H1 (cell line): ENCODE data around the gene SORBS1. TPM values are rescaled to one million over a fixed set of nuclear protein-coding genes. Genes with fewer than 3 reads are reported as not detected.

Experiments
- CTCF ChIA-PET: fragments of 300-600 bp; sonication (Branson Sonifier 250); formaldehyde crosslinking; loops from one replicate; lab custom pipeline; 2021; ENCODE audit not compliant: partially characterized antibody; lab: Charles Lee
- POLR2A ChIA-PET: fragments of 300-600 bp; sonication (Branson Sonifier 250); formaldehyde crosslinking; loops from one replicate; lab custom pipeline; 2021; ENCODE audit warnings: inconsistent platforms; ENCODE audit not compliant: partially characterized antibody; lab: Charles Lee
- DNase-seq, 2 experiments: peaks; one replicate each; pipeline versions ENCODE4 v3.0.0 to v3.0.0-alpha.2; 2010 to 2022; ENCODE audit warnings: low spot score in 2 of 2, low read depth in 1 of 2, mixed read lengths in 1 of 2
- FAIRE-seq: peaks from 2 replicates; lab custom pipeline; 2011; peaks lifted over from hg19 to GRCh38; lab: Jason Lieb, UNC
- H2AFZ ChIP-seq: 2 replicates; pipeline ENCODE4 v1.8.1; 2012; ENCODE audit warnings: low read length, inconsistent platforms
- H2AK5ac ChIP-seq: 2 replicates; pipeline ENCODE4 v1.6.1; 2013; ENCODE audit warnings: low read depth, low read length
- H2BK120ac ChIP-seq: replicated peaks from 2 replicates; pipeline ENCODE3; 2013; ENCODE audit warnings: low read depth, low read length, inconsistent platforms
- H2BK12ac ChIP-seq: 2 replicates; pipeline ENCODE4 v1.6.1; 2013; ENCODE audit warnings: low read depth, low read length
- H2BK15ac ChIP-seq: 2 replicates; pipeline ENCODE4 v1.6.1; 2013; ENCODE audit warnings: low read length
- H2BK20ac ChIP-seq: 2 replicates; pipeline ENCODE4 v1.6.1; 2013; ENCODE audit warnings: low read length
- H2BK5ac ChIP-seq: 2 replicates; pipeline ENCODE4 v1.6.1; 2013; ENCODE audit warnings: low read depth, low read length
- H3K14ac ChIP-seq: 2 replicates; pipeline ENCODE4 v1.6.1; 2013; ENCODE audit warnings: inconsistent platforms; ENCODE audit not compliant: insufficient read length
- H3K18ac ChIP-seq: 2 replicates; pipeline ENCODE4 v1.6.1; 2013; ENCODE audit warnings: low read length; ENCODE audit errors: extremely low read depth
- H3K23ac ChIP-seq: 2 replicates; pipeline ENCODE4 v1.6.1; 2013; ENCODE audit warnings: inconsistent platforms; ENCODE audit not compliant: insufficient read length
- H3K23me2 ChIP-seq: 2 replicates; pipeline ENCODE4 v1.6.1; 2013; ENCODE audit warnings: low read depth, low read length
- H3K27ac ChIP-seq: 2 replicates; pipeline ENCODE4 v1.6.1; 2011; ENCODE audit warnings: low read depth, low read length, inconsistent platforms
- H3K27me3 ChIP-seq, 4 experiments: replicated peaks in 1 of 4; 1 replicate in 1 of 4; 2 replicates in 3 of 4; pipeline versions ENCODE4 v1.6.1 to v1.8.1; 2011 to 2013; ENCODE audit warnings: low read length in 3 of 4, mild to moderate bottlenecking in 3 of 4, inconsistent platforms in 2 of 4, mixed read lengths in 2 of 4, moderate library complexity in 1 of 4; ENCODE audit not compliant: control insufficient read depth in 3 of 4, insufficient read depth in 3 of 4; ENCODE audit errors: extremely low read depth in 1 of 4
- H3K36me3 ChIP-seq, 4 experiments: 2 replicates each; pipeline versions ENCODE4 v1.6.1 to v1.8.1; 2011 to 2013; ENCODE audit warnings: mild to moderate bottlenecking in 4 of 4, low read length in 3 of 4, moderate library complexity in 2 of 4, control low read depth in 1 of 4, inconsistent platforms in 1 of 4; ENCODE audit not compliant: insufficient read depth in 4 of 4, control insufficient read depth in 2 of 4
- H3K4ac ChIP-seq: replicated peaks from 2 replicates; pipeline ENCODE3; 2013; ENCODE audit warnings: low read length, low read depth, mixed read lengths, inconsistent platforms; ENCODE audit not compliant: insufficient read length
- H3K4me1 ChIP-seq, 4 experiments: replicated peaks in 1 of 4; 1 replicate in 1 of 4; 2 replicates in 3 of 4; pipeline versions ENCODE4 v1.6.1 to v1.8.1; 2011 to 2013; ENCODE audit warnings: low read length in 3 of 4, inconsistent platforms in 2 of 4, mixed read lengths in 1 of 4; ENCODE audit not compliant: insufficient read depth in 4 of 4, control insufficient read depth in 3 of 4
- H3K4me2 ChIP-seq, 2 experiments: 2 replicates each; pipeline versions ENCODE4 v1.6.1 to v1.8.1; 2011 to 2013; ENCODE audit warnings: low read depth in 2 of 2, low read length in 2 of 2, control low read depth in 1 of 2, inconsistent platforms in 1 of 2, mild to moderate bottlenecking in 1 of 2; ENCODE audit not compliant: insufficient read depth in 1 of 2
- H3K4me3 ChIP-seq, 4 experiments: fragments of 200-600, 300-600 bp in 1 of 4; sonication (generic), shearing (Covaris generic), sonication (Bioruptor Twin) in 1 of 4; 2 replicates each; pipeline versions ENCODE4 v1.5.1 to v1.8.1; 2011 to 2016; ENCODE audit warnings: low read length in 4 of 4, low read depth in 3 of 4, control low read depth in 2 of 4, inconsistent platforms in 2 of 4, mild to moderate bottlenecking in 2 of 4, mixed read lengths in 1 of 4, moderate library complexity in 1 of 4; ENCODE audit not compliant: insufficient read depth in 2 of 4; ENCODE audit errors: extremely low read depth in 1 of 4
- H3K56ac ChIP-seq: replicated peaks from 2 replicates; pipeline ENCODE3; 2013; ENCODE audit warnings: low read depth, mild to moderate bottlenecking, mixed read lengths, low read length, inconsistent platforms; ENCODE audit not compliant: insufficient read length
- H3K79me1 ChIP-seq: 2 replicates; pipeline ENCODE4 v1.6.1; 2013; ENCODE audit warnings: low read depth, low read length, control low read depth
- H3K79me2 ChIP-seq, 2 experiments: 2 replicates each; pipeline versions ENCODE4 v1.6.1 to v1.8.1; 2012 to 2013; ENCODE audit warnings: low read length in 2 of 2, mild to moderate bottlenecking in 2 of 2, inconsistent platforms in 1 of 2; ENCODE audit not compliant: insufficient read depth in 2 of 2, control insufficient read depth in 1 of 2
- H3K9ac ChIP-seq, 4 experiments: replicated peaks in 1 of 4; 1 replicate in 1 of 4; 2 replicates in 3 of 4; pipeline versions ENCODE4 v1.6.1 to v1.8.1; 2011 to 2013; ENCODE audit warnings: low read depth in 3 of 4, low read length in 3 of 4, control low read depth in 2 of 4, mild to moderate bottlenecking in 2 of 4, moderate library complexity in 2 of 4, inconsistent platforms in 1 of 4; ENCODE audit errors: extremely low read depth in 1 of 4
- H3K9me3 ChIP-seq, 2 experiments: 2 replicates each; pipeline versions ENCODE4 v1.6.1 to v1.8.1; 2012 to 2013; ENCODE audit warnings: mild to moderate bottlenecking in 2 of 2, moderate library complexity in 2 of 2, control low read depth in 1 of 2, inconsistent platforms in 1 of 2, low read depth in 1 of 2, low read length in 1 of 2, mixed read lengths in 1 of 2; ENCODE audit not compliant: insufficient read depth in 2 of 2
- H4K20me1 ChIP-seq, 2 experiments: replicated peaks in 1 of 2; 2 replicates each; pipeline versions ENCODE3 to v1.8.1; 2011 to 2013; ENCODE audit warnings: inconsistent platforms in 2 of 2, low read length in 2 of 2, mild to moderate bottlenecking in 1 of 2; ENCODE audit not compliant: insufficient read depth in 2 of 2, control insufficient read depth in 1 of 2
- H4K5ac ChIP-seq: 2 replicates; pipeline ENCODE4 v1.6.1; 2013; ENCODE audit warnings: low read length, low read depth, mixed read lengths, inconsistent platforms; ENCODE audit not compliant: insufficient read length
- H4K8ac ChIP-seq: 2 replicates; pipeline ENCODE4 v1.8.0; 2013; ENCODE audit warnings: mild to moderate bottlenecking, moderate library complexity, low read length, inconsistent platforms; ENCODE audit not compliant: insufficient read depth; ENCODE audit errors: extremely low read depth
- H4K91ac ChIP-seq: replicated peaks from 2 replicates; pipeline ENCODE3; 2013; ENCODE audit warnings: low read length, mixed read lengths, inconsistent platforms; ENCODE audit not compliant: insufficient read length
- BACH1 ChIP-seq: IDR thresholded peaks from 2 replicates; pipeline ENCODE4 v1.6.1; 2012; ENCODE audit warnings: low read length, improper control_type of control experiment
- CBX5 ChIP-seq: fragments of 300-800, 300-1000 bp; sonication (generic); IDR thresholded peaks from 2 replicates; pipeline ENCODE4 v1.7.1; 2016; ENCODE audit warnings: antibody characterized with exemption, low read length, low read depth
- E2F6 ChIP-seq: IDR thresholded peaks from 2 replicates; pipeline ENCODE4 v1.6.1; 2012; ENCODE audit warnings: inconsistent platforms
- GABPA ChIP-seq: IDR thresholded peaks from 2 replicates; pipeline ENCODE4 v1.6.1; 2011; ENCODE audit warnings: mild to moderate bottlenecking, low read length, moderate library complexity, borderline replicate concordance; ENCODE audit not compliant: insufficient read depth
- GTF2F1 ChIP-seq: IDR thresholded peaks from 2 replicates; pipeline ENCODE4 v1.6.1; 2012; ENCODE audit warnings: low read depth, low read length, improper control_type of control experiment, borderline replicate concordance
- HDAC2 ChIP-seq, 2 experiments: fragments of 300-600 bp in 1 of 2; sonication (generic) in 1 of 2; IDR thresholded peaks; 2 replicates each; pipeline ENCODE4 v1.6.1; 2011 to 2012; ENCODE audit warnings: low read depth in 2 of 2, low read length in 2 of 2, mild to moderate bottlenecking in 2 of 2, moderate library complexity in 2 of 2, borderline replicate concordance in 1 of 2, inconsistent platforms in 1 of 2
- HDAC6 ChIP-seq: IDR thresholded peaks from one replicate; pipeline ENCODE4 v1.7.1; 2012; ENCODE audit warnings: low read depth, mild to moderate bottlenecking, inconsistent platforms, low read length, moderate library complexity
- JUND ChIP-seq: IDR thresholded peaks from 2 replicates; pipeline ENCODE4 v1.6.1; 2011; ENCODE audit warnings: mild to moderate bottlenecking, improper control_type of control experiment, low read length
- KDM1A ChIP-seq: fragments of 200-600, 300-600 bp; sonication (generic); IDR thresholded peaks from 2 replicates; pipeline ENCODE4 v1.7.1; 2016; ENCODE audit warnings: mild to moderate bottlenecking, low read length, borderline replicate concordance
- KDM4A ChIP-seq: IDR thresholded peaks from one replicate; pipeline ENCODE4 v1.7.1; 2012; ENCODE audit warnings: low read depth, mild to moderate bottlenecking, moderate library complexity, low read length, inconsistent platforms; ENCODE audit not compliant: severe bottlenecking
- MAX ChIP-seq: IDR thresholded peaks from 2 replicates; pipeline ENCODE4 v1.6.1; 2012; ENCODE audit warnings: inconsistent platforms
- SIX5 ChIP-seq: IDR thresholded peaks from 2 replicates; pipeline ENCODE4 v1.6.1; 2011; ENCODE audit warnings: mild to moderate bottlenecking, low read depth, low read length
- TCF12 ChIP-seq: IDR thresholded peaks from 2 replicates; pipeline ENCODE4 v1.6.1; 2011; ENCODE audit warnings: low read depth, mild to moderate bottlenecking, low read length
- WGBS, 2 experiments: shearing (Covaris generic) in 1 of 2; methylation state at CpG; one replicate each; pipeline versions ENCODE4 v1.1.6 to v1.1.7; 2013 to 2015; ENCODE audit warnings: low lambda C conversion rate in 2 of 2, mixed read lengths in 2 of 2, inconsistent platforms in 1 of 2, low coverage in 1 of 2, missing lambda C conversion rate in 1 of 2; ENCODE audit not compliant: insufficient replicate concordance in 2 of 2, insufficient coverage in 1 of 2, insufficient read length in 1 of 2; ENCODE audit errors: extremely low coverage in 1 of 2, missing lambda C conversion rate in 1 of 2; 5-methylcytosine and 5-hydroxymethylcytosine counted together
- polyA plus RNA-seq, 7 experiments: library from polyadenylated mRNA; depleted of rRNA in 3 of 7; stranded (reverse) in 5 of 7; unstranded in 2 of 7; fragments of >200 nt in 5 of 7; fragments of 200-250 nt in 2 of 7; gene quantifications; 1 replicate in 5 of 7; 2 replicates in 1 of 7; 4 replicates in 1 of 7; pipeline versions ENCODE4 v1.2.1 to v1.2.3, GENCODE V29; 2011 to 2013; ENCODE audit warnings: missing spikeins in 2 of 7, mixed read lengths in 2 of 7
- total RNA-seq: library from RNA; stranded (reverse); fragmentation: NEBNext Ultra II Directional; extraction: Animal tissue kit (Norgen Biotek cat#: 25700); gene quantifications from 2 replicates; pipeline ENCODE4 v1.2.1, GENCODE V29; 2021

SORBS1 gene
- total and polyA plus RNA-seq, 2 of the 8 experiments (the other 6 are each of a cell fraction or from before 2014, with no cell fraction given), result 16.0 to 35.0 TPM

- FAIRE-seq, result peak; percentile 50
- Histone ChIP-seq H3K18ac (no peak overlapping the region), H3K4ac (no peak overlapping the region), H3K27me3 (no peaks in the 10 kb centered on the region), H3K4me1 (peaks cover 2 to 23% (median 12%) of the 10 kb centered on the region in 4 experiments; a peak in 5 of 7 replicates), H3K56ac (no peak overlapping the region), H3K9ac (no peak overlapping the region), H3K23ac (no peak overlapping the region), H3K79me1 (no peaks in the 10 kb centered on the region), H3K79me2 (peaks cover 0 to 8% of the 10 kb centered on the region in 2 experiments; a peak in 1 of 4 replicates), H2BK15ac (no peak overlapping the region), H3K4me2 (peak overlapping the region in 1 of 2 experiments; percentile 29; a peak in 1 of 4 replicates), H2BK12ac (no peak overlapping the region), H2BK120ac (no peak overlapping the region), H2AK5ac (no peak overlapping the region), H3K27ac (no peak overlapping the region), H3K14ac (no peak overlapping the region), H2BK20ac (no peak overlapping the region), H4K5ac (no peak overlapping the region), H2BK5ac (no peak overlapping the region), H2AFZ (no peak overlapping the region), H4K20me1 (no peaks in the 10 kb centered on the region), H3K23me2 (no peaks in the 10 kb centered on the region), H3K4me3 (no peak overlapping the region), H3K9me3 (no peaks in the 10 kb centered on the region), H3K36me3 (no peaks in the 10 kb centered on the region), H4K8ac (no peak overlapping the region), H4K91ac (no peak overlapping the region)
- POLR2A ChIA-PET, result no interaction called here
- peak; percentile 47 to 65 for DNase-seq
- WGBS, 2 experiments, result 1% methylated on average over 5 of the region's 5 CpGs; no CpG with 5 or more reads in 1 of the 2 experiments
- CTCF ChIA-PET, result interaction anchor here (0.7 to 1.8 kb wide), 12 partner anchors 9 to 134 kb away, joined by 3 to 7 read pairs (median 3); no protein-coding TSS in a partner anchor
- TF ChIP-seq SIX5 (no peak), GTF2F1 (no peak), BACH1 (peak; percentile 53), HDAC6 (no peak), JUND (no peak), HDAC2 (IDR thresholded peaks at IDR 0.05; ENCODE audit: borderline replicate concordance in 1 of 2, low read depth in 2 of 2, low read length in 2 of 2) (0 out of 4 replicates have a peak, but pooled peaks of 1 of the 2 experiments have one; percentile 61), CBX5 (no peak), MAX (no peak), E2F6 (no peak), KDM4A (no peak), TCF12 (0 out of 2 replicates have a peak, but pooled peaks have one; percentile 9), KDM1A (no peak), GABPA (peak; percentile 49; the same call in 1 of the 2 replicates)
Measured at GRCh38 chr10:95467162-95467599, 94.0 kb downstream of the SORBS1 start.
